Rectal smooth muscle tissue (tissue), 1 donor: ENCODE data around the gene CLRN2.
"Not testable (repeated sequence)": the region's sequence is repeated elsewhere in the genome, so short reads cannot be mapped to it uniquely, and the experiment has no call there.

Experiments
- H3K27ac ChIP-seq: one replicate; pipeline ENCODE4 v1.7.0; 2013; ENCODE audit warnings: low read depth, low read length, inconsistent platforms
- H3K27me3 ChIP-seq: one replicate; pipeline ENCODE4 v1.7.0; 2013; ENCODE audit warnings: low read length; ENCODE audit not compliant: control insufficient read depth, insufficient read depth
- H3K36me3 ChIP-seq: one replicate; pipeline ENCODE4 v1.7.0; 2013; ENCODE audit warnings: low read length; ENCODE audit not compliant: control insufficient read depth, insufficient read depth
- H3K4me1 ChIP-seq: one replicate; pipeline ENCODE4 v1.7.0; 2013; ENCODE audit warnings: low read length; ENCODE audit not compliant: control insufficient read depth, insufficient read depth
- H3K4me3 ChIP-seq: one replicate; pipeline ENCODE4 v1.7.0; 2013; ENCODE audit warnings: low read length
- H3K9ac ChIP-seq: one replicate; pipeline ENCODE4 v1.7.0; 2013; ENCODE audit warnings: low read length

Gene CLRN2

GRCh38 chr4:17535242-17535641, 20.3 kb downstream of the CLRN2 start:
- Histone ChIP-seq H3K36me3 (no peaks in the 10 kb centered on the region), H3K27ac (no peak overlapping the region), H3K27me3 (no peaks in the 10 kb centered on the region), H3K4me3 (no peak overlapping the region), H3K9ac (no peak overlapping the region), H3K4me1 (no peaks in the 10 kb centered on the region)

- H3K27me3 ChIP-seq, result no peaks in the 10 kb centered on the region
- H3K4me1 ChIP-seq, result no peaks in the 10 kb centered on the region
- no peaks in the 10 kb centered on the region for H3K36me3 ChIP-seq
- H3K27ac ChIP-seq, result no peak overlapping the region
- H3K4me3 ChIP-seq, result no peak overlapping the region
- no peak overlapping the region for H3K9ac ChIP-seq
These were observed 20.9 kb downstream of the CLRN2 start for GRCh38 chr4:17535906-17536305.

- not testable (repeated sequence) for H3K9ac ChIP-seq, H3K27ac ChIP-seq, H3K27me3 ChIP-seq, H3K4me3 ChIP-seq, H3K36me3 ChIP-seq, H3K4me1 ChIP-seq
These were observed 22.1 kb downstream of the CLRN2 start for GRCh38 chr4:17537060-17537459.

- H3K36me3 ChIP-seq, result no peaks in the 10 kb centered on the region
- no peaks in the 10 kb centered on the region for H3K27me3 ChIP-seq
- no peak overlapping the region for H3K4me3 ChIP-seq
- H3K9ac ChIP-seq, result no peak overlapping the region
- no peak overlapping the region for H3K27ac ChIP-seq
- H3K4me1 ChIP-seq, result no peaks in the 10 kb centered on the region
These were observed 29.2 kb downstream of the CLRN2 start for GRCh38 chr4:17544205-17544604.

- H3K4me3 ChIP-seq, result no peak overlapping the region
- no peak overlapping the region for H3K27ac ChIP-seq
- H3K36me3 ChIP-seq, result no peaks in the 10 kb centered on the region
- H3K9ac ChIP-seq, result no peak overlapping the region
- no peaks in the 10 kb centered on the region for H3K27me3 ChIP-seq
- no peaks in the 10 kb centered on the region for H3K4me1 ChIP-seq
These were observed 29.9 kb downstream of the CLRN2 start for GRCh38 chr4:17544831-17545234.

GRCh38 chr4:17545374-17546140, 30.6 kb downstream of the CLRN2 start:
- no peak overlapping the region for H3K27ac ChIP-seq
- H3K36me3 ChIP-seq, result no peaks in the 10 kb centered on the region
- no peaks in the 10 kb centered on the region for H3K4me1 ChIP-seq
- no peak overlapping the region for H3K9ac ChIP-seq
- no peaks in the 10 kb centered on the region for H3K27me3 ChIP-seq
- H3K4me3 ChIP-seq, result no peak overlapping the region

- Histone ChIP-seq H3K9ac (no peak overlapping the region), H3K36me3 (no peaks in the 10 kb centered on the region), H3K27me3 (no peaks in the 10 kb centered on the region), H3K27ac (no peak overlapping the region), H3K4me3 (no peak overlapping the region), H3K4me1 (no peaks in the 10 kb centered on the region)
These were observed 31.3 kb downstream of the CLRN2 start for GRCh38 chr4:17546222-17546621.

- no peaks in the 10 kb centered on the region for H3K4me1 ChIP-seq
- H3K27ac ChIP-seq, result no peak overlapping the region
- H3K27me3 ChIP-seq, result no peaks in the 10 kb centered on the region
- no peaks in the 10 kb centered on the region for H3K36me3 ChIP-seq
- no peak overlapping the region for H3K4me3 ChIP-seq
- H3K9ac ChIP-seq, result no peak overlapping the region
These were observed 31.7 kb downstream of the CLRN2 start for GRCh38 chr4:17546678-17547077.

GRCh38 chr4:17550549-17550948, 35.6 kb downstream of the CLRN2 start:
- Histone ChIP-seq H3K9ac (no peak overlapping the region), H3K4me3 (no peak overlapping the region), H3K4me1 (no peaks in the 10 kb centered on the region), H3K36me3 (no peaks in the 10 kb centered on the region), H3K27me3 (no peaks in the 10 kb centered on the region), H3K27ac (no peak overlapping the region)

GRCh38 chr4:17552427-17552826, 37.5 kb downstream of the CLRN2 start:
- H3K4me3 ChIP-seq, result no peak overlapping the region
- no peaks in the 10 kb centered on the region for H3K4me1 ChIP-seq
- H3K27ac ChIP-seq, result no peak overlapping the region
- no peaks in the 10 kb centered on the region for H3K27me3 ChIP-seq
- H3K36me3 ChIP-seq, result no peaks in the 10 kb centered on the region
- no peak overlapping the region for H3K9ac ChIP-seq

- no peaks in the 10 kb centered on the region for H3K36me3 ChIP-seq
- no peak overlapping the region for H3K27ac ChIP-seq
- no peak overlapping the region for H3K4me3 ChIP-seq
- H3K27me3 ChIP-seq, result no peaks in the 10 kb centered on the region
- no peak overlapping the region for H3K9ac ChIP-seq
- H3K4me1 ChIP-seq, result no peaks in the 10 kb centered on the region
These were observed 39.6 kb downstream of the CLRN2 start for GRCh38 chr4:17554568-17554967.

GRCh38 chr4:17556498-17556897, 41.5 kb downstream of the CLRN2 start:
- Histone ChIP-seq H3K27ac (no peak overlapping the region), H3K9ac (no peak overlapping the region), H3K36me3 (no peaks in the 10 kb centered on the region), H3K4me1 (no peaks in the 10 kb centered on the region), H3K4me3 (no peak overlapping the region), H3K27me3 (no peaks in the 10 kb centered on the region)

- no peaks in the 10 kb centered on the region for H3K27me3 ChIP-seq
- no peak overlapping the region for H3K4me3 ChIP-seq
- no peak overlapping the region for H3K9ac ChIP-seq
- no peak overlapping the region for H3K27ac ChIP-seq
- H3K4me1 ChIP-seq, result no peaks in the 10 kb centered on the region
- H3K36me3 ChIP-seq, result no peaks in the 10 kb centered on the region
These were observed 42.9 kb downstream of the CLRN2 start for GRCh38 chr4:17557880-17558279.
